ENCODE data around the gene HKDC1. TPM values are rescaled to one million over a fixed set of nuclear protein-coding genes. Genes with fewer than 3 reads are reported as not detected.

HKDC1 gene
- total and polyA plus RNA-seq, 10 of the 15 experiments (the other 5 are each of a cell fraction or from before 2014, with no cell fraction given), result 0.04 to 0.34 (median 0.13) TPM; not detected in 5

- no peak for FAIRE-seq
- Histone ChIP-seq H3K36me3 (ENCODE audit: control insufficient read depth in 2 of 2, insufficient read depth in 2 of 2, low read length in 1 of 2) (no peaks in the 10 kb centered on the region), H2AFZ (ENCODE audit: control insufficient read depth, low read depth, low read length) (no peak overlapping the region), H3K9ac (ENCODE audit: control insufficient read depth, insufficient read depth, low read length) (no peak overlapping the region), H3K4me1 (ENCODE audit: control insufficient read depth, insufficient read depth, low read length) (no peaks in the 10 kb centered on the region), H3K9me3 (replicated peaks; ENCODE audit: control insufficient read depth, insufficient read depth, low read length) (no peaks in the 10 kb centered on the region), H3K27me3 (replicated peaks in 1 of 2; ENCODE audit: control insufficient read depth in 2 of 2, insufficient read depth in 2 of 2, low read length in 1 of 2) (no peaks in the 10 kb centered on the region), H3K79me2 (ENCODE audit: control insufficient read depth, insufficient read depth, low read length) (no peaks in the 10 kb centered on the region), H3K4me3 (no peak overlapping the region), H3K27ac (ENCODE audit: control insufficient read depth, insufficient read depth) (no peak overlapping the region), H3K4me2 (ENCODE audit: control insufficient read depth, insufficient read depth) (no peak overlapping the region), H4K20me1 (ENCODE audit: control insufficient read depth, insufficient read depth) (no peaks in the 10 kb centered on the region)
- RAD21 ChIA-PET (ENCODE audit: unreplicated experiment), result interaction anchor here (2.3 kb wide), 1 partner anchor 151 kb away, joined by 10 read pairs; no protein-coding TSS in a partner anchor
- in situ Hi-C loops (cut with MboI), result no loop called here
- ATAC-seq, result no peak
- SMC1A ChIA-PET (ENCODE audit: uncharacterized antibody, unreplicated experiment), result interaction anchor here (1.2 to 2.2 kb wide), 5 partner anchors 10 to 167 kb away, joined by 3 to 8 read pairs (median 6); no protein-coding TSS in a partner anchor
- CTCF ChIA-PET, result interaction anchor here (1.1 to 2.3 kb wide), 2 partner anchors 166 to 176 kb away, joined by 3 to 13 read pairs; no protein-coding TSS in a partner anchor
- intact Hi-C loops (cut with micrococcal nuclease; ENCODE audit: unreplicated experiment), result no loop called here
- DNase-seq (ENCODE audit: low read depth, low spot score), result no peak
- no peak for TF ChIP-seq RCOR1 (conservative IDR thresholded peaks at IDR 0.05; ENCODE audit: low read depth, low read length)
- WGBS (ENCODE audit: insufficient coverage, insufficient replicate concordance, low lambda C conversion rate, missing lambda C conversion rate), result 25% methylated on average over 7 of the region's 7 CpGs
- BruUV-seq (replicated peaks), result no TSS peak
- POLR2A ChIA-PET, result interaction anchor here (0.6 kb wide), 1 partner anchor 285 kb away, joined by 3 read pairs; no protein-coding TSS in a partner anchor
Observed at GRCh38 chr10:69241575-69241974, 21.4 kb downstream of the HKDC1 start.

GRCh38 chr10:69242040-69242851 is 22.1 kb downstream of the HKDC1 start:
- H3K27ac ChIP-seq (ENCODE audit: control insufficient read depth, insufficient read depth), result no peak overlapping the region
- no peaks in the 10 kb centered on the region for H3K9me3 ChIP-seq (replicated peaks; ENCODE audit: control insufficient read depth, insufficient read depth, low read length)
- no peaks in the 10 kb centered on the region for H3K27me3 ChIP-seq (replicated peaks in 1 of 2; ENCODE audit: control insufficient read depth in 2 of 2, insufficient read depth in 2 of 2, low read length in 1 of 2)
- H3K4me1 ChIP-seq (ENCODE audit: control insufficient read depth, insufficient read depth, low read length), result no peaks in the 10 kb centered on the region
- intact Hi-C loops (cut with micrococcal nuclease; ENCODE audit: unreplicated experiment), result no loop called here
- ATAC-seq, result no peak
- ChIA-PET POLR2A (interaction anchor here (0.6 kb wide), 1 partner anchor 286 kb away, joined by 3 read pairs; no protein-coding TSS in a partner anchor), SMC1A (ENCODE audit: uncharacterized antibody, unreplicated experiment) (interaction anchor here (0.7 to 2.2 kb wide), 7 partner anchors 11 to 166 kb away, joined by 3 to 8 read pairs (median 4); no protein-coding TSS in a partner anchor), RAD21 (ENCODE audit: unreplicated experiment) (interaction anchor here (2.3 kb wide), 1 partner anchor 151 kb away, joined by 10 read pairs; no protein-coding TSS in a partner anchor), CTCF (interaction anchor here (1.0 to 2.3 kb wide), 5 partner anchors 97 to 176 kb away, joined by 3 to 19 read pairs (median 7); no protein-coding TSS in a partner anchor)
- H3K4me3 ChIP-seq, result no peak overlapping the region
- WGBS (ENCODE audit: insufficient coverage, insufficient replicate concordance, low lambda C conversion rate, missing lambda C conversion rate), result 58% methylated on average over 10 of the region's 11 CpGs
- H3K79me2 ChIP-seq (ENCODE audit: control insufficient read depth, insufficient read depth, low read length), result no peaks in the 10 kb centered on the region
- no peak for DNase-seq (ENCODE audit: low read depth, low spot score)
- H3K36me3 ChIP-seq (ENCODE audit: control insufficient read depth in 2 of 2, insufficient read depth in 2 of 2, low read length in 1 of 2), result no peaks in the 10 kb centered on the region
- no peak overlapping the region for H3K4me2 ChIP-seq (ENCODE audit: control insufficient read depth, insufficient read depth)
- in situ Hi-C loops (cut with MboI), result no loop called here
- no peaks in the 10 kb centered on the region for H4K20me1 ChIP-seq (ENCODE audit: control insufficient read depth, insufficient read depth)
- no TSS peak for BruUV-seq (replicated peaks)
- FAIRE-seq, result no peak
- no peak overlapping the region for H3K9ac ChIP-seq (ENCODE audit: control insufficient read depth, insufficient read depth, low read length)
- no peak overlapping the region for H2AFZ ChIP-seq (ENCODE audit: control insufficient read depth, low read depth, low read length)
- no peak for TF ChIP-seq PKNOX1 (IDR thresholded peaks at IDR 0.05)
- TF ChIP-seq ZBTB33 (IDR thresholded peaks at IDR 0.05), result no peak
- no peak for TF ChIP-seq RUNX3 (IDR thresholded peaks at IDR 0.05; ENCODE audit: low read length)
- TF ChIP-seq SP1 (IDR thresholded peaks at IDR 0.05; ENCODE audit: low read depth, low read length), result no peak
- TF ChIP-seq BCL11A (IDR thresholded peaks at IDR 0.05; ENCODE audit: low read depth, low read length), result no peak

All from GM12878 (cell line).